ENCODE results near the gene UMPS. TPM values are rescaled to one million over a fixed set of nuclear protein-coding genes. Genes with fewer than 3 reads are reported as not detected.
A peak's percentile ranks its signal among the peaks of the same experiment; 100 is the strongest.

The UMPS gene
- 10 to 100 TPM; 16.9 to 39.5 (median 27.5) TPM for total RNA-seq
- polyA plus RNA-seq = 10 to 100 TPM; 15.2 to 20.1 TPM
- long read RNA-seq, donor 1, full-length matches to known transcripts = 114 of 119 reads
- long read RNA-seq, donor 1, partial matches to known transcripts = 3 of 119 reads
- long read RNA-seq, donor 1, other reads (novel, unspliced or antisense) = 2 of 119 reads
- long read RNA-seq, donor 2, full-length matches to known transcripts = 18 of 44 reads
- long read RNA-seq, donor 2, partial matches to known transcripts = 26 of 44 reads
- long read RNA-seq, donor 2, other reads (novel, unspliced or antisense) = 0 of 44 reads
- long read RNA-seq, donor 3, full-length matches to known transcripts = 36 of 39 reads
- long read RNA-seq, donor 3, partial matches to known transcripts = 0 of 39 reads
- long read RNA-seq, donor 3, other reads (novel, unspliced or antisense) = 3 of 39 reads

DNA sequence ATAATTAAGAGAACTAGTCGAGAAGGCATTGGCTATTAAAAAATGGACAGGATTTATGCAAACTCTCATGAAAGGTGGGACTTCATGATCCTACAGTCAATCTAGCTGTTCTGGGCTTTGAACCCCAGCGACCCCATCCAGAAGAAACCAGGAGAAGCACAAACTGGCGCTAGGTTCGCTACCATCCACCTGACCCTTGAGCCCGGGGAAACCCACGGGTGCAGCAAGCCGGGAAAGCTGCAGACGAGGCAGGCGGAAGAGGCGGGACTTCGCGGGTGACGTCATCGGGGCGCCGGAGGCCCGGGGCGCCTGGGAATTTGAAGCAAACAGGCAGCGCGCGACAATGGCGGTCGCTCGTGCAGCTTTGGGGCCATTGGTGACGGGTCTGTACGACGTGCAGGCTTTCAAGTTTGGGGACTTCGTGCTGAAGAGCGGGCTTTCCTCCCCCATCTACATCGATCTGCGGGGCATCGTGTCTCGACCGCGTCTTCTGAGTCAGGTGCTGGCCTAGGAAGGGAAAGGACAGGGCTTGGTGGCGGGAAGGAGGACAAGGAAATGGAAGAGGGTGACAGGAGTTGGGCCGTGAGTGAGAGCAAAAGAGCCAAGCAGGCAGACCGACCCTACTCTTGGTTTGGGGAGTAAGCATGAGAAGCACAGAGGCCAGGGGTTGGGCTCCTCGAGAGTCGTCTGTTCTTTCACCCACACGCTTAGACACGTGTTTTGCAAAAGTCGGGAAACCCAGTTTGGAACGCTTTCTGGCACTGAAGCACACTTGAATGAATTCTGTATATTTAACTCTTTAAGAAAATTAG lies at the start of gene UMPS:
TSS of gene UMPS (plus strand) at position 324 of the 812 bp plus-strand sequence. CDS start at position 344, 20 bp downstream.
- no peaks in the 10 kb centered on the region for H3K36me3 ChIP-seq
- WGBS, 3 donors = 0% methylated on average over 44 of the region's 44 CpGs
- peak within 1 kb of the TSS; percentile 81 for H3K4me3 ChIP-seq
- peak within 1 kb of the TSS; percentile 31 to 46 for H3K27ac ChIP-seq
- H3K4me1 ChIP-seq (ENCODE audit: insufficient read depth) = peaks cover 7% of the 10 kb centered on the region
- DNase-seq = peak; percentile 86 to 93 (median 90)
- H3K27me3 ChIP-seq = no peaks in the 10 kb centered on the region
- intact Hi-C loops (cut with DNase I) = no loop called here
- TF ChIP-seq EP300 (IDR thresholded peaks at IDR 0.05) = no peak
- TF ChIP-seq POLR2A (IDR thresholded peaks at IDR 0.05) = peak; percentile 66
- no peaks in the 10 kb centered on the region for H3K9me3 ChIP-seq

DNA sequence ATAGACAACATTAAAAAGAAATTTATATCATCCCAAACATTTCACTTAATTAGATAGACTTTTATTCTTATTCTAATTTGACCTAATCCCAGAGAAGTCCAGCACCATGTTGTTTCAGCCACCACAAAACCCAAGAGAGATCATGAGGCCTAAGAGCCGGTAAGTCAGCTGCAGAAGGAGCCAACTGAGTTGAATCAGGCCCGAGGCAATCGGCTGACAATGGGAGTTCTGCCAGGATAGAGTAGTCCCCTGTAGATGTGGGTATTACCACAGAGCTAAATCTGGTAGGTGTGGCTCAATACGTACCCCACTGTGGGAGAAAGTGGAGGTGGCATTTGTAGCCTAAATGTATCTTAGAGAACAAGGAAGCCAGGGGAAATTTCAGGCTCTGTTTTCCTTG lies 49.7 kb upstream of the UMPS start:
- 80 to 92% (median 88%) methylated on average over 4 of the region's 4 CpGs for WGBS, 3 donors
- H3K4me1 ChIP-seq (ENCODE audit: insufficient read depth) = no peaks in the 10 kb centered on the region
- DNase-seq = no peak
- no peak overlapping the region for H3K27ac ChIP-seq
- no peaks in the 10 kb centered on the region for H3K27me3 ChIP-seq
- no peak overlapping the region for H3K4me3 ChIP-seq
- H3K9me3 ChIP-seq = no peaks in the 10 kb centered on the region
- intact Hi-C loops (cut with DNase I) = loop anchor here in 1 of 4 donors (10.0 kb wide), 1 partner anchor 116 kb away; no protein-coding TSS in a partner anchor
- TF ChIP-seq POLR2A (IDR thresholded peaks at IDR 0.05) (no peak), EP300 (IDR thresholded peaks at IDR 0.05) (no peak)
- TF ChIP-seq, protein P1, sequence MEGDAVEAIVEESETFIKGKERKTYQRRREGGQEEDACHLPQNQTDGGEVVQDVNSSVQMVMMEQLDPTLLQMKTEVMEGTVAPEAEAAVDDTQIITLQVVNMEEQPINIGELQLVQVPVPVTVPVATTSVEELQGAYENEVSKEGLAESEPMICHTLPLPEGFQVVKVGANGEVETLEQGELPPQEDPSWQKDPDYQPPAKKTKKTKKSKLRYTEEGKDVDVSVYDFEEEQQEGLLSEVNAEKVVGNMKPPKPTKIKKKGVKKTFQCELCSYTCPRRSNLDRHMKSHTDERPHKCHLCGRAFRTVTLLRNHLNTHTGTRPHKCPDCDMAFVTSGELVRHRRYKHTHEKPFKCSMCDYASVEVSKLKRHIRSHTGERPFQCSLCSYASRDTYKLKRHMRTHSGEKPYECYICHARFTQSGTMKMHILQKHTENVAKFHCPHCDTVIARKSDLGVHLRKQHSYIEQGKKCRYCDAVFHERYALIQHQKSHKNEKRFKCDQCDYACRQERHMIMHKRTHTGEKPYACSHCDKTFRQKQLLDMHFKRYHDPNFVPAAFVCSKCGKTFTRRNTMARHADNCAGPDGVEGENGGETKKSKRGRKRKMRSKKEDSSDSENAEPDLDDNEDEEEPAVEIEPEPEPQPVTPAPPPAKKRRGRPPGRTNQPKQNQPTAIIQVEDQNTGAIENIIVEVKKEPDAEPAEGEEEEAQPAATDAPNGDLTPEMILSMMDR (IDR thresholded peaks at IDR 0.05) = no peak
- no peaks in the 10 kb centered on the region for H3K36me3 ChIP-seq

- WGBS, 3 donors = 83 to 90% (median 87%) methylated on average over 2 of the region's 2 CpGs
- H3K27me3 ChIP-seq = no peaks in the 10 kb centered on the region
- TF ChIP-seq, protein P1 (IDR thresholded peaks at IDR 0.05) = no peak
- no peak for TF ChIP-seq EP300 (IDR thresholded peaks at IDR 0.05)
- TF ChIP-seq POLR2A (IDR thresholded peaks at IDR 0.05) = no peak
- no peak overlapping the region for H3K4me3 ChIP-seq
- no peaks in the 10 kb centered on the region for H3K4me1 ChIP-seq (ENCODE audit: insufficient read depth)
- no peak for DNase-seq
- intact Hi-C loops (cut with DNase I) = loop anchor here in 1 of 4 donors (10.0 kb wide), 1 partner anchor 117 kb away; no protein-coding TSS in a partner anchor
- H3K27ac ChIP-seq = no peak overlapping the region
- no peaks in the 10 kb centered on the region for H3K36me3 ChIP-seq
- no peaks in the 10 kb centered on the region for H3K9me3 ChIP-seq
Observed at GRCh38 chr3:124682263-124682662, 48.0 kb upstream of the UMPS start.

GRCh38 chr3:124684459-124684858 lies 45.8 kb upstream of the UMPS start:
- TF ChIP-seq EP300 (IDR thresholded peaks at IDR 0.05) (no peak), POLR2A (IDR thresholded peaks at IDR 0.05) (no peak)
- TF ChIP-seq, protein P1 (IDR thresholded peaks at IDR 0.05) = no peak
- DNase-seq = no peak
- Histone ChIP-seq H3K27me3 (no peaks in the 10 kb centered on the region), H3K9me3 (no peaks in the 10 kb centered on the region), H3K36me3 (no peaks in the 10 kb centered on the region), H3K27ac (no peak overlapping the region), H3K4me3 (no peak overlapping the region), H3K4me1 (ENCODE audit: insufficient read depth) (no peaks in the 10 kb centered on the region)
- intact Hi-C loops (cut with DNase I) = loop anchor here in 1 of 4 donors (10.0 kb wide), 1 partner anchor 120 kb away; no protein-coding TSS in a partner anchor
- 81 to 91% (median 89%) methylated on average over 7 of the region's 7 CpGs for WGBS, 3 donors

All from ovary (tissue), 10 donors.